H1 (cell line): ENCODE data around the gene PPM1L. TPM values are rescaled to one million over a fixed set of nuclear protein-coding genes. Genes with fewer than 3 reads are reported as not detected.

Experiments used
- BCL11A ChIP-seq, 2 experiments: IDR thresholded peaks; one replicate each; pipeline ENCODE4 v1.6.1; 2011; ENCODE audit warnings: low read depth in 2 of 2, low read length in 2 of 2, mild to moderate bottlenecking in 2 of 2
- CHD7 ChIP-seq: fragments of 300-600 bp; sonication (generic); IDR thresholded peaks from 2 replicates; pipeline ENCODE4 v1.7.1; 2012; ENCODE audit warnings: low read length, moderate library complexity, mild to moderate bottlenecking, inconsistent platforms; ENCODE audit not compliant: insufficient replicate concordance
- EP300 ChIP-seq, 2 experiments: IDR thresholded peaks; 1 replicate in 1 of 2; 2 replicates in 1 of 2; pipeline ENCODE4 v1.6.1; 2011 to 2012; ENCODE audit warnings: low read depth in 2 of 2, low read length in 2 of 2, mild to moderate bottlenecking in 2 of 2, borderline replicate concordance in 1 of 2, inconsistent platforms in 1 of 2, moderate library complexity in 1 of 2
- GTF2F1 ChIP-seq: IDR thresholded peaks from 2 replicates; pipeline ENCODE4 v1.6.1; 2012; ENCODE audit warnings: low read depth, low read length, improper control_type of control experiment, borderline replicate concordance
- HDAC6 ChIP-seq: IDR thresholded peaks from one replicate; pipeline ENCODE4 v1.7.1; 2012; ENCODE audit warnings: low read depth, mild to moderate bottlenecking, inconsistent platforms, low read length, moderate library complexity
- KDM5A ChIP-seq: fragments of 200-600 bp; IDR thresholded peaks from 2 replicates; pipeline ENCODE4 v1.7.1; 2012; ENCODE audit warnings: mild to moderate bottlenecking, low read length, inconsistent platforms, mixed read lengths
- SIN3A ChIP-seq, 2 experiments: IDR thresholded peaks in 1 of 2; conservative IDR thresholded peaks in 1 of 2; 2 replicates each; pipeline ENCODE4 v1.6.1; 2011 to 2012; ENCODE audit warnings: low read length in 2 of 2, improper control_type of control experiment in 1 of 2, low read depth in 1 of 2, mild to moderate bottlenecking in 1 of 2
- TAF7 ChIP-seq: optimal IDR thresholded peaks from 2 replicates; pipeline ENCODE3; 2011; ENCODE audit warnings: low read depth, mild to moderate bottlenecking, inconsistent platforms, low read length, moderate library complexity, borderline replicate concordance
- ZNF274 ChIP-seq: IDR thresholded peaks from 2 replicates; pipeline ENCODE4 v1.7.0; 2012; ENCODE audit warnings: low read length, borderline replicate concordance; ENCODE audit errors: extremely low read depth
- polyA plus RNA-seq, 7 experiments: library from polyadenylated mRNA; depleted of rRNA in 3 of 7; stranded (reverse) in 5 of 7; unstranded in 2 of 7; fragments of >200 nt in 5 of 7; fragments of 200-250 nt in 2 of 7; gene quantifications; 1 replicate in 5 of 7; 2 replicates in 1 of 7; 4 replicates in 1 of 7; pipeline versions ENCODE4 v1.2.1 to v1.2.3, GENCODE V29; 2011 to 2013; ENCODE audit warnings: missing spikeins in 2 of 7, mixed read lengths in 2 of 7
- total RNA-seq: library from RNA; stranded (reverse); fragmentation: NEBNext Ultra II Directional; extraction: Animal tissue kit (Norgen Biotek cat#: 25700); gene quantifications from 2 replicates; pipeline ENCODE4 v1.2.1, GENCODE V29; 2021

Gene PPM1L
- total and polyA plus RNA-seq, 2 of the 8 experiments (the other 6 are each of a cell fraction or from before 2014, with no cell fraction given), result 2.8 to 18.1 TPM

DNA sequence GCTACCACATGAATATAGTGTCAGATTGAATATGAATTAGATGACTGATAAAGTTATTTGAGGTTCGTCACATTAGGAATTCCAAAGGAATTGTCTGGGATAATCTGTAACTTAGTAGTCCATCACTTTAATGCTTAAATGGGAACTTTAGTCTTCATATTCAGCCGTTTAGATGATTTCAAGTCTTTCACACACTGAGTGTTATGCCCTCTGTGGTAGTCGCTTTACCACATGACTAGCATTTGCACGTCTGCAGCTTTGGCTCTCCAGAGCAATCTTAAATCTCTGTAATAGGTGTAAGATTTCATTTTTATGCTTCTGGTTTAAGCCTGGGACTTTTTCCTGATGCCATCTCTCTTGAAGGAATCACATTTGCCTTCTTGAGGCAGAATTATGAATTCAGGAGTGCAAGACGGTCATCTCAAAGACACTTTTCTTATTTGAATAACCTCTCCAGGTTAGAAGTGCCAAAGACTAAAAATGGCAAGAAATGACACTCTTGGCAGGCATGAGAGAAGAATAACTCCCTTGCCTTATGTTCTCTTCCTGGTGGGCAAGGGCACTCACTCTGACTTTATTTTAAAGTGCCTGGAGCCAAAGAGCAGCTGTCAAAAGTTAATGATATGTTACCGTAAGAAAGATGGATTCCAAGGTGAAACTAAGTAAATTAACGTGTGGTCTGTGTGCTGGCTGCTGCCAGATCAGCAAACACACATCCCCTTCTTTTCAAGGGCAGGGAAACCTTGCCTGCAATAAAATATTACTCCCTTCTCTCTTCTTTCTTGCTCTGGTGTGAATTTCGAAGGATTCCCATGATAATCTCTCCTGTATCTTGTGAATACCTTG, 195.8 kb downstream of the PPM1L start (continued):
- TF ChIP-seq CHD7, result no peak
- TF ChIP-seq BCL11A (IDR thresholded peaks at IDR 0.05; ENCODE audit: low read depth in 2 of 2, low read length in 2 of 2), result no peak
- no peak for TF ChIP-seq SIN3A (conservative IDR thresholded peaks at IDR 0.05 in 1 of 2, IDR thresholded peaks at IDR 0.05 in 1 of 2; ENCODE audit: low read depth in 1 of 2, low read length in 2 of 2)
- TF ChIP-seq GTF2F1, result no peak
- no peak for TF ChIP-seq HDAC6
- no peak for TF ChIP-seq ZNF274
- no peak for TF ChIP-seq EP300 (IDR thresholded peaks at IDR 0.05; ENCODE audit: borderline replicate concordance in 1 of 2, low read depth in 2 of 2, low read length in 2 of 2)
- TF ChIP-seq TAF7, result no peak
- TF ChIP-seq KDM5A, result no peak
- TF ChIP-seq, all 59 proteins: peak for 0
